ENCODE data around the gene COL4A2.

The COL4A2 gene

GRCh38 chr13:110436786-110437370 is 129.8 kb downstream of the COL4A2 start:
- no peak overlapping the region for H3K27ac ChIP-seq (ENCODE audit: extremely low read depth, low read depth, low read length)
- H3K4me3 ChIP-seq (ENCODE audit: low read depth, low read length) = no peak overlapping the region
- H3K9me3 ChIP-seq (ENCODE audit: control insufficient read depth, insufficient read depth, low read depth, low read length) = no peaks in the 10 kb centered on the region
- POLR2A ChIA-PET = no interaction called here
- CTCF ChIA-PET = no interaction called here
- peaks cover 3% of the 10 kb centered on the region; the same call in 1 of the 2 replicates for H3K4me1 ChIP-seq (ENCODE audit: control insufficient read depth, insufficient read depth, low read length)
- TF ChIP-seq ZBTB49 (tag by site-specific recombination; IDR thresholded peaks at IDR 0.05; ENCODE audit: low read depth) (no peak), FEZF1 (tag by site-specific recombination; IDR thresholded peaks at IDR 0.05) (no peak), EGR2 (tag by site-specific recombination; IDR thresholded peaks at IDR 0.05; ENCODE audit: low read depth) (no peak), ZNF701 (tag by site-specific recombination; IDR thresholded peaks at IDR 0.05) (no peak), ZNF48 (tag by site-specific recombination; IDR thresholded peaks at IDR 0.05) (no peak), MEIS1 (CRISPR knock-in tag; IDR thresholded peaks at IDR 0.05; ENCODE audit: borderline replicate concordance) (no peak), ZBTB10 (tag by site-specific recombination; IDR thresholded peaks at IDR 0.05) (no peak), ZNF521 (tag by site-specific recombination; IDR thresholded peaks at IDR 0.05) (no peak), ZNF561 (tag by site-specific recombination; IDR thresholded peaks at IDR 0.05; ENCODE audit: borderline replicate concordance) (no peak), ZNF2 (tag by site-specific recombination; IDR thresholded peaks at IDR 0.05) (no peak), HOXA7 (CRISPR knock-in tag; IDR thresholded peaks at IDR 0.05; ENCODE audit: borderline replicate concordance) (no peak), ZNF146 (tag by site-specific recombination; IDR thresholded peaks at IDR 0.05) (no peak), ZNF670 (tag by site-specific recombination; IDR thresholded peaks at IDR 0.05; ENCODE audit: low read depth) (no peak), ZNF211 (tag by site-specific recombination; IDR thresholded peaks at IDR 0.05; ENCODE audit: low read depth) (no peak), ZNF558 (tag by site-specific recombination; IDR thresholded peaks at IDR 0.05) (no peak)
- peaks cover 0 to 39% of the 10 kb centered on the region in 2 experiments; a peak in 1 of 3 replicates for H3K36me3 ChIP-seq (ENCODE audit: control insufficient read depth in 2 of 2, insufficient read depth in 1 of 2, low read length in 2 of 2)

- no peak for TF ChIP-seq ZBTB10 (tag by site-specific recombination; IDR thresholded peaks at IDR 0.05)
- no peak for TF ChIP-seq ZSCAN4 (tag by site-specific recombination; IDR thresholded peaks at IDR 0.05)
- ChIA-PET POLR2A (no interaction called here), CTCF (interaction anchor here (0.7 kb wide), 1 partner anchor 784 kb away, joined by 4 read pairs; no protein-coding TSS in a partner anchor)
- Histone ChIP-seq H3K36me3 (ENCODE audit: control insufficient read depth in 2 of 2, insufficient read depth in 1 of 2, low read length in 2 of 2) (peaks cover 0 to 38% of the 10 kb centered on the region in 2 experiments; a peak in 1 of 3 replicates), H3K9me3 (ENCODE audit: control insufficient read depth, insufficient read depth, low read depth, low read length) (no peaks in the 10 kb centered on the region), H3K4me3 (ENCODE audit: low read depth, low read length) (no peak overlapping the region), H3K27ac (ENCODE audit: extremely low read depth, low read depth, low read length) (no peak overlapping the region), H3K4me1 (ENCODE audit: control insufficient read depth, insufficient read depth, low read length) (no peaks in the 10 kb centered on the region)
Measured at GRCh38 chr13:110438211-110438610, 131.1 kb downstream of the COL4A2 start.
